Measurements from ENCODE around the gene LDOC1. TPM values are rescaled to one million over a fixed set of nuclear protein-coding genes. Genes with fewer than 3 reads are reported as not detected.

The LDOC1 gene
- total and polyA plus RNA-seq, 2 of the 4 experiments (the other 2 are of a cell fraction), result 5.4 to 52.1 TPM

- H3K56ac ChIP-seq (ENCODE audit: extremely low read depth, insufficient read depth, low read length), result no peak overlapping the region
- TF ChIP-seq USF2 (IDR thresholded peaks at IDR 0.05; ENCODE audit: low read depth, low read length), result no peak
- no peak for TF ChIP-seq RAD21 (IDR thresholded peaks at IDR 0.05; ENCODE audit: low read length)
- no peak for TF ChIP-seq RCOR1 (IDR thresholded peaks at IDR 0.05; ENCODE audit: insufficient replicate concordance, low read length)
- no peak for TF ChIP-seq POLR2A (IDR thresholded peaks at IDR 0.05; ENCODE audit: low read depth, low read length)
- no peak for TF ChIP-seq MAFK (IDR thresholded peaks at IDR 0.05; ENCODE audit: low read depth, low read length)
- no peak; the same call in 1 of the 2 replicates for TF ChIP-seq FOS (IDR thresholded peaks at IDR 0.05; ENCODE audit: low read depth, low read length)
- no peak for TF ChIP-seq MAZ (IDR thresholded peaks at IDR 0.05; ENCODE audit: borderline replicate concordance, low read depth, low read length)
- TF ChIP-seq ELK1 (IDR thresholded peaks at IDR 0.05; ENCODE audit: borderline replicate concordance, low read depth, low read length), result no peak
- TF ChIP-seq MXI1 (IDR thresholded peaks at IDR 0.05; ENCODE audit: borderline replicate concordance, low read depth, low read length), result no peak
- TF ChIP-seq RFX5 (IDR thresholded peaks at IDR 0.05; ENCODE audit: low read depth, low read length), result no peak
- BruUV-seq (replicated peaks), result no TSS peak
- H3K23ac ChIP-seq (ENCODE audit: low read depth, low read length), result no peak overlapping the region
- H2AFZ ChIP-seq (replicated peaks; ENCODE audit: low read length, poor library complexity), result no peak overlapping the region
- peak overlapping the region; percentile 10; the same call in 1 of the 2 replicates for H3K4me2 ChIP-seq (ENCODE audit: low read depth, low read length)
- no peaks in the 10 kb centered on the region for H3K79me1 ChIP-seq (ENCODE audit: low read depth in 1 of 2, low read length in 2 of 2)
- no peak overlapping the region for H2AK5ac ChIP-seq (ENCODE audit: low read depth, low read length)
- in situ Hi-C loops (cut with MboI; ENCODE audit: low sequenced_read_pairs) (no loop called here), intact Hi-C loops (cut with micrococcal nuclease) (no loop called here), dilution Hi-C loops (cut with HindIII; ENCODE audit: low sequenced_read_pairs, unreplicated experiment) (no loop called here)
- H4K5ac ChIP-seq (ENCODE audit: low read depth, low read length), result no peak overlapping the region
- H3K9me1 ChIP-seq (ENCODE audit: insufficient read depth, low read length), result no peaks in the 10 kb centered on the region
- H2BK15ac ChIP-seq (ENCODE audit: low read depth, low read length), result no peak overlapping the region
- no peak overlapping the region for H3K27ac ChIP-seq (ENCODE audit: insufficient read depth, low read length)
- no peaks in the 10 kb centered on the region for H4K20me1 ChIP-seq (ENCODE audit: insufficient read depth, low read length)
- H3K4ac ChIP-seq (ENCODE audit: low read depth, low read length), result no peak overlapping the region
- H2BK120ac ChIP-seq (ENCODE audit: low read depth, low read length), result no peak overlapping the region
- H3K9ac ChIP-seq (ENCODE audit: low read depth, low read length), result no peak overlapping the region
- DNase-seq (peak; percentile 74), ATAC-seq (ENCODE audit: low read depth) (peak; percentile 70)
- no peak overlapping the region for H3K4me3 ChIP-seq (ENCODE audit: insufficient read depth, low read depth, low read length)
- peaks cover 2% of the 10 kb centered on the region; the same call in 1 of the 2 replicates for H3K4me1 ChIP-seq (ENCODE audit: control insufficient read depth, insufficient read depth, low read length)
- no peak overlapping the region for H2BK20ac ChIP-seq (ENCODE audit: low read depth, low read length)
- ChIA-PET CTCF (interaction anchor here (0.7 kb wide), 1 partner anchor 57 kb away, joined by 3 read pairs; no protein-coding TSS in a partner anchor), POLR2A (ENCODE audit: unreplicated experiment) (no interaction called here)
- no peak overlapping the region for H3K14ac ChIP-seq (replicated peaks; ENCODE audit: low read depth, low read length)
- no peaks in the 10 kb centered on the region for H3K9me3 ChIP-seq (ENCODE audit: control insufficient read depth, insufficient read depth, low read length)
- H3K18ac ChIP-seq (ENCODE audit: low read depth, low read length), result no peak overlapping the region
- no CpG with 5 or more reads among the region's 3 CpGs for WGBS, 2 experiments (ENCODE audit: extremely low coverage in 2 of 2, insufficient read length in 1 of 2)
- no peak overlapping the region for H4K8ac ChIP-seq (ENCODE audit: low read depth in 2 of 2, low read length in 2 of 2)
- no peak overlapping the region for H4K91ac ChIP-seq (ENCODE audit: insufficient read depth, low read depth, low read length)
- no peaks in the 10 kb centered on the region for H3K36me3 ChIP-seq (ENCODE audit: control insufficient read depth, insufficient read depth, low read length)
- H2AK9ac ChIP-seq (replicated peaks; ENCODE audit: low read depth, low read length, poor library complexity), result no peak overlapping the region
- H3K27me3 ChIP-seq (ENCODE audit: control insufficient read depth, insufficient read depth, low read length), result no peaks in the 10 kb centered on the region
- H2BK5ac ChIP-seq (ENCODE audit: low read depth, low read length, poor library complexity, severe bottlenecking), result no peak overlapping the region
Measured at GRCh38 chrX:141220342-141221008, 43.5 kb upstream of the LDOC1 start.

Data from IMR-90 (cell line).